Stimulated activated CD8-positive, alpha-beta memory T cell treated with anti-CD3 and anti-CD28 coated beads, Interleukin-4, amount 100 ng/mL, for 4 hours (primary cell): Measurements from ENCODE around the gene SLC44A4.
"Not testable (repeated sequence)": the region's sequence is repeated elsewhere in the genome, so short reads cannot be mapped to it uniquely, and the experiment has no call there.

Experiments
- DNase-seq, 2 donors: peaks; one replicate each; pipeline ENCODE4 v3.0.0-alpha.2; 2020; ENCODE audit warnings: low read depth in 2 of 2, low spot score in 1 of 2

Gene SLC44A4

GRCh38 chr6:31860349-31860748, 18.4 kb downstream of the SLC44A4 start:
- no peak for DNase-seq

DNA sequence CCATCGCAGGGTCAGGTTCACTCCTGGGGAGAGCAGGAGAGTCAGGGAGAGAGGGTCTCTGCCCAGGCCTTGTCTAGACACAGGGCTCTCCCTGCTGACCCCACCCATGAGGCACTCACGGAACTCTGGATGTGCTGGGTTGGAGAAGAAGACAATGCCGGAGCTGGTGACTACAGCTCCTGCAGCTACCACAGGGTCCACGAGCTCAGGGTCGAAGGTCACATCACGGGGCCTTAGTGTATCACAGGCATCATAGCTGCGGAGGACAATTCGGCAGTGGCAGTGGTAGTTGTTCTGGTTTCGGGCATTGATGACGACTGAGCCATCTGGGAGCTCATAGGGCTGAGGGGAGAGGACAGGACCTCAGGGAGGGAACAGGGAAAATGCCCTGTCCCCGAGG, 18.9 kb downstream of the SLC44A4 start:
- no peak for DNase-seq

- no peak for DNase-seq
Observed at GRCh38 chr6:31858707-31859106, 20.1 kb downstream of the SLC44A4 start.

DNA sequence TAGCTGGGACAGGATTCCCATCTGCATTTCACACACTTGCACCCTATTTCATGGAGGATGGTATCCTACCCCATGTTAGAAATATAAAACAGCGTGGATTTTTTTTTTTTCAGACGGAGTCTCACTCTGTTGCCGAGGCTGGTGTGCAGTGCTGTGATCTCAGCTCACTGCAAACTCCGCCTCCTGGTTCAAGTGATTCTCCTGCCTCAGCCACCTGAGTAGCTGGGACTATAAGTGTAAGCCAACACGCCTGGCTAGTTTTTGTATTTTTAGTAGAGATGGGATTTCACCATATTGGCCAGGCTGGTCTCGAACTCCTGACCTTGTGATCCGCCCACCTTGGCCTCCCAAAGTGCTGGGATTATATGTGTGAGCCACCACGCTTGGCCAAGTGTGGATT, 21.0 kb downstream of the SLC44A4 start:
- not testable (repeated sequence) for DNase-seq

DNA sequence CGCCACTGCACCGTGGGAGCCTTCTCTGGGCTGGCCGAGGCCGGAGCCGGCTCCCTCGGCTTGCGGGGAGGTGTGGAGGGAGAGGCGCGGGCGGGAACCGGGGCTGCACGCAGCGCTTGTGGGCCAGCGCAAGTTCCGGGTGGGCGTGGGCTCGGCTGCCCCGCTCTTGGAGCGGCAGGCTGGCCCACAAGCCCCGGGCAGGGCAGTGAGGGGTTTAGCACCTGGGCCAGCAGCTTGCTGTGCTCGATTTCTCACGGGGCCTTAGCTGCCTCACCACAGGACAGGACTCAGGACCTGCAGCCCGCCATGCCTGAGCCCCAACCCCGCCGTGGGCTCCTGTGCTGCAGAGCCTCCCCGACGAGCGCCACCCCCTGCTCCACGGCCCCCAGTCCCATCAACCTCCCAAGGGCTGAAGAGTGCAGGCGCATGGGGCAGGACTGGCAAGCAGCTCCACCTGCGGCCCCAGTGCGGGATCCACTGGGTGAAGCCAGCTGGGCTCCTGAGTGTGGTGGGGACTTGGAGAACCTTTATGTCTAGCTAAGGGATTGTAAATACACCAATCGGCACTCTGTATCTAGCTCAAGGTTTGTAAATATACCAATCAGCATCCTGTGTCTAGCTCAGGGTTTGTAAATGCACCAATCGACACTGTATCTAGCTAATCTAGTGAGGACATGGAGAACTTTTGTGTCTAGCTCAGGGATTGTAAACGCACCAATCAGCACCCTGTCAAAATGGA, 26.6 kb downstream of the SLC44A4 start:
- not testable (repeated sequence) for DNase-seq

DNA sequence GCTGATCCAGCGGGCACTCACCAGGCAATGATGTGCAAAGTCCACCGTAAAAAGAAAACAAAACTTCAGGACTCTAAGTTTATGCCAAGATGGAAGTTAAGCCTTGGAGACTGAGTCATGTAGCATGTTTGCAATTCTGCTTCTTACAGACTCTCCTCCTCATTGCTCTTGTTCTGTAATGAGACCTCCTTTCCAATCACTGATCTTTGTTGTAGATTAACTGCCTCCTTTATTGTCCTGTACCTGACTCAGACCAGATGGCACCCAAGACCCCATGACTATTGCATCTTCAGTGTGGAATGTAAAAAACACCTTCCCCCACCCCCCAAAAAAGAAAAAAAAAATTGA, 27.3 kb downstream of the SLC44A4 start:
- no peak for DNase-seq

DNA sequence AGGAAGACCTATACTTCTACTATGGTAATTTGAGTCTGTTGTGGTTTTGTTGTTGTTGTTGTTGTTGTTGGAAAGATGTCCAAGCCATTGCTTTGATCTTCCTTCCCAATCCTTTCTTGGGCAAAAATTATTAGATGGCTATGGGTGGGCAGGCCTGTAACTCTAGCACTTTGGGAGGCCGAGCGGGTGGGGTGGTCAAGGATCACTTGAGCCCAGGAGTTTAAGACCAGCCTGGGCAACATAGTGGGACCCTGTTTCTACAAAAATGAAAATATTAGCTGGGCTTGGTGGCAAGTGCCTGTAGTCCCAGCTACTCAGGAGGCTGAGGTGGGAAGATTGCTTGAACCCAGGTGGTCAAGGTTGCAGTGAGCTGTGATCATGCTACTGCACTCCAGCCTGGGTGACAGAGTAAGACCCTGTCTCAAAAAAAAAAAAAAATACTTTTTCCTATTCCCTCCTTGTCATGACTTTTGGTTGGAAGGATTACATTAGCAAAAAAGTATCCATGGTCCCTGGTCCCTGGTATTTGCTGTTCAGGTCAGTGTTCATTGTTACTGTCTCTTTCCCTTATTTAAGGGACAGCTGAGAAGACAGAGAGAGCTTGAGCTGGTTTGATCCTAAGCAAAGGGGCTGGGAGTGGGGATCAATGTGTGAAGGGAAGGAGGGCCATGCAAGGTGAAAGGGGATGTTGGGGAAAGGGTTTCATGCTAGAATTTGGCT, 27.9 kb downstream of the SLC44A4 start:
- DNase-seq = no peak

DNA sequence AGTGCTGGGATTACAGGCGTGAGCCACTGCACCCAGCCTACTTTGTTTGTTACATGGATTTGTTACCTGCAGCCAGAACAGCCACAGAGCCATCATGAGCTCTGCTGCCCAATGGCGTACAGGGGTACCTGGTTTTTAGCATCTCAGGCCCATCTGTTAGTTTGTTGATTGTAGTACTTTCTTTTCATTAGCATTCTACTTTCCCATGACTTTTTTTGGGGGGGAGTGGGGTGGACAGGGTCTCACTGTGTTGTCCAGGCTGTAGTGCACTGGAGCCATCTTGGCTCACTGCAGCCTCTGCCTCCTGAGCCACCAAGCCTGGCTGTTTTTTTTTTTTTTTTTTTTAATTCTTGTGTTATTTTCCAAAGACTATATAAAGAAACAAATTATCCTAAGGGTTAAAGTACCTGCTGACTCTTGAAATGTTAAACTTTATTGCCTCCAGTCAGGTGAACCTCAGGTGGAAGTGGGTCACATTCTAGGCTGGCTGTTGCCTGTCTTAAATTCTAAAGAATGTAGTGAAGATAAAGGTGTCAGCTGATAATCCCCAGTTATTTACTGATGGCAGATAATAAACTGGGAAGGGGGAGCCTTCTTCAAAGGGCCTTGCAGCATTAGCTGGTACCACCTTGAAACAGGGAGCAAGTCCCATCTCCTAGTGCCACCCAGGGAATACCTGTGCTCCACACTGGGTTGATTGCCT, 31.4 kb downstream of the SLC44A4 start:
- no peak for DNase-seq

GRCh38 chr6:31844507-31844906, 34.3 kb downstream of the SLC44A4 start:
- DNase-seq = no peak

- no peak for DNase-seq
Observed at GRCh38 chr6:31842053-31842452, 36.7 kb downstream of the SLC44A4 start.

- DNase-seq = not testable (repeated sequence)
Observed at GRCh38 chr6:31839779-31840126, 39.0 kb downstream of the SLC44A4 start.

DNA sequence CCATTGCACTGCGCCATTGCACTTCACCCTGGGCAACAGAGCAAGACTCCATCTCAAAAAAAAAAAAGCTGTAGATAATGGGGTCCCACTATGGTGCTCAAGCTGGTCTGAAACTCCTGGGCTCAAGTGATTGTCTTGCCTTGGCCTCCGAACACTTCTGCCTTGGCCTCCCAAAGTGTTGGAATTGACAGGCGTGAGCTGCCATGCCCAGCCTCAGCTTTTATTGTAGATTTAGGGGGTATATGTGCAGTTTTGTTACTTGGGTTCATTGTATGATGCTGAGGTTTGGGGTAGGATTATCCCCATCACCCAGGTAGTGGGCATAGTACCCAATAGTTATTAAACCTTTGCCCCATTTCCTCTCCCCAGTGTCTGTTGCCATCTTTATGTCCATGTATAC, 39.8 kb downstream of the SLC44A4 start:
- DNase-seq = no peak

DNA sequence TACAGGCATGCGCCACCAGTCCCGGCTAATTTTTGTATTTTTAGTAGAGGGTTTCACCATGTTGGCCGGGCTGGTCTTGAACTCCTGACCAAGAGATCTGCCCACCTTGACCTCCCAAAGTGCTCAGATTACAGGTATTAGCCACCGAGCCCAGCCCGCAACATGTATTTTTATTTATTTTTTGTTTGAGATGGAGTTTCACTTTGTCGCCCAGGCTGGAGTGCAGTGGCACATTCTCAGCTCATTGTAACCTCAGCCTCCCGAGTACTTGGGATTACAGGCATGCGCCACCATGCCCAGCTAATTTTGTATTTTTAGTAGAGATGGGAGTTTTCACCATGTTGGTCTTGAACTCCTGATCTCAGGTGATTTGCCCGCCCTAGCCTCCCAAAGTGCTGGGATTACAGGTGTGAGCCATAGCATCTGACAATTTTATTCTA, 40.7 kb downstream of the SLC44A4 start:
- DNase-seq = not testable (repeated sequence)

GRCh38 chr6:31837369-31838113, 41.3 kb downstream of the SLC44A4 start:
- no peak for DNase-seq

DNA sequence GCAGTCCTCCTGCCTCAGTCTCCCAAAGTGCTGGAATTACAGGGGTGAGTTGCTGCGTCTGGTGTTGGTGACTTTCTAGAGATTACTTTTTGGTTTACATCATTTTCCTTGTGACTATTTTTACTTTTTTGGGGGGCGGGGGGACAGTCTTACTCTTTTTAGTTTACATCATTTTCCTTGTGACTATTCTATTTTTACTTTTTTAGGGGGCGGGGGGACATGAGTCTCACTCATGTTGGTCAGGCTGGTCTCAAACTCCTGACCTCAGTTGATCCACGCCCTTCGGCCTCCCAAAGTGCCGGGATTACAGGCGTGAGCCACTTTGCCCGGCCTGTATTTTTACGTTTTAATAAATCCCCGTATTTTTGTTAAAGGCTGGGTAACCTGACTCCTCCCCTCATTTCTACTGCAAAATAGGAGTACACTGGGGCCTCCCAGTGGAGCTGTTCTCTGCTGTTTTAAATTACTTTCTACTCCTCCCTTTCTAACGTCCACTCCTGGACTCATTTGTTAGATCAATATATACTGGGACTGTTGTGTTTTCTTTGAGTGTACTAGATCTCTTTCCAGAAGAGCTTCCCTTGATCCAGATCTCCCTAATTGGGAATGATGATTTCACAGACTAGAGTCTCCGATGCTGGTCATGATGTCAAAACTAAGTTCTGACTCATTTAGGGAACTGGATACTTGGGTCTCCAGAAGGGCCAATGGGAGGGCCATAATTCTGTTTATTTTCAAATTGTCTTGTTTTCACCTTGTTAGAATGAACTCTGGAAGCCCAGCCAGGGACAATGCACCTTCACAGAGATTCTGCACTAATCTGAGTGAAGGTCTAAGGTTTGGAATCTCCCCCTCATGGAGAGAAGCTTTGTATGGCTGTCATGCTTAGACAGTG, 42.1 kb downstream of the SLC44A4 start:
- no peak for DNase-seq

GRCh38 chr6:31836047-31836473, 42.7 kb downstream of the SLC44A4 start:
- DNase-seq = no peak

DNA sequence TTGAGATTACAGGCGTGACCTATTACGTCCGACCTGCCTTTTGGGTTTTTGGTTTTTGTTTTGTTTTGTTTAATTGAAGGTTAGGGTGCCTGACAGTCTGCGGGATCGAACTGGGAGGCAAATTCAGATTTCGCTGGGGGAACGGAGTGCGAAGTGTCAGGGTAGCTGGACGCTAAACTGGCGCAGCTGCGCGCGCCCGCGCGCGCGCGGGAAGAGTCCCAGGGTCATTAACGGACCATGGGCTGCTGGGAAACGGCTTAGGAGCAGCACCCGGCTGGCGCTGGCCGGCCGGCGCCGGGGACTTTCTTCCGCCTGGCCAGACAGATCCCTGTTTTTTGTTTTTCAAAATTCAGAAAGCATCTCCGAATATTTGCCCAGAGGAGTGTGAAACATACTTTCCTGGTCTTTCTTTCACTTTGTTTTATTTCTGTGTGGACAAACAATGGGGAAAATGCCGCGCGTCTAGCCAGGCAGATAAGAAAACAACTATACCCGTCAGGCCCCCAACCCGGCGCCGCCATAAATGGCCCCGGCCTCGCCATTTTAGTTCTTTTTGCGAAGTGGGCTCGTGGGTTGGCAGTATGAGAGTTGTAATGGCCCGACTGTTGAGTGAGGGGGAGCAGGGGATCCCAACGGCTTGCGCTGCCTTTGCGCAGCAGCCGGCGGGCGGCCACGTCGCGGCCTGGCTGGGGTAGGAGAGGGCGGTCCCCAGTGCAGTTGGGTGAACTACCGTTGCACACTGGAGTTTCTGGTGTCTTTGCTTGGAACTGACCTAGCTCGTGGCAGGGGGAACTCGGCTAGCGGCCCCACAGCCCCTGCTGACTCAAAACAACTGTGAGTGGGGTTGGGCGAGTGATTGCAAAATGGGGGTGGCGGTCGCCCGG, 44.2 kb downstream of the SLC44A4 start:
- peak; percentile 50 to 65 for DNase-seq

DNA sequence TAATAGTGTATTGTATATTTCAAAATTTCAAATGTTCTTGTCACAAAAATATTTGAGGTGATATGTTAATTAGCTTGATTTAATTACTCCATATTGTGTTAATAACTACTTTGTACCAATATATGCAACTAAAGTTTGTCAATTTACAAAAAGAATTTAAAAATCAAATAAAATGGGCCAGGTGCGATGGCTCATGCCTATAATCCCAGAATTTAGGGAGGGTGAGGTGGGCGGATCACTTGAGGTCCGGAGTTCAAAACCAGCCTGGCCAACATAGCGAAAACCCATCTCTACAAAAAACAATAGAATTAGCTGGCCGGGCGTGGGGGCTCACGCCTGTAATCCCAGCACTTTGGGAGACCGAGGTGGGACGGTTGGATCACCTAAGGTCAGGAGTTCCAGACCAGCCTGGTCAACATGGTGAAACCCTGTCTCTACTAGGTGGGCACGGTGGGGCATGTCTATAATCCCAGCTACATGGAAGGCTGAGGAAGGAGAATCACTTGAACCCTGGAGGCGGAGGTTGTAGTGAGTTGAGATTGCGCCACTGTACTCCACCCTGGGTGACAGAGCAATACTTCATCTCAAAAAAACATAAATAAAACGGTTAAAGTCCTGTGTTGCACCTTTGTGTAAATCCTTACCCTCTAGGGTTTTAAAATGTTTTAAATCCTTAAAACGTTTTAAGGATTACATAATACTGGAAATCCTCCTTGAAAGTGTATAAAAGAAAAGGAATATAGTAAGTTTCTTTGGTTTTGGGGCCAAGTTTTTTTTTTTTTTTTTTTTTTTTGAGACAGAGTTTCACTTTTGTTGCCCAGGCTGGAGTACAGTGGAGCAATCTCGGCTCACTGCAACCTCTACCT, 47.2 kb downstream of the SLC44A4 start:
- no peak for DNase-seq
